Keratinocyte (primary cell): ENCODE results near the gene ATP5IF1. TPM values are rescaled to one million over a fixed set of nuclear protein-coding genes. Genes with fewer than 3 reads are reported as not detected.

Experiments
- DNase-seq: peaks from one replicate; pipeline ENCODE4 v3.0.0-alpha.2; 2011; ENCODE audit warnings: low read depth, missing footprints, low spot score
- FAIRE-seq: peaks from 2 replicates; lab custom pipeline; 2011; peaks lifted over from hg19 to GRCh38; lab: Jason Lieb, UNC
- H2AFZ ChIP-seq: 2 replicates; pipeline ENCODE4 v1.6.0; 2012; ENCODE audit warnings: low read length, control low read depth, inconsistent platforms; ENCODE audit not compliant: control insufficient read depth
- H3K27ac ChIP-seq: 2 replicates; pipeline ENCODE4 v1.5.1; 2011; ENCODE audit warnings: low read length; ENCODE audit not compliant: control insufficient read depth, insufficient read depth
- H3K27me3 ChIP-seq: 3 replicates; pipeline ENCODE4 v1.6.0; 2011; ENCODE audit warnings: low read length; ENCODE audit not compliant: control insufficient read depth, insufficient read depth; ENCODE audit errors: extremely low read depth
- H3K36me3 ChIP-seq, 2 experiments: 2 replicates in 1 of 2; 3 replicates in 1 of 2; pipeline ENCODE4 v1.5.1; 2011; ENCODE audit warnings: low read length in 2 of 2, mild to moderate bottlenecking in 1 of 2; ENCODE audit not compliant: control insufficient read depth in 2 of 2, insufficient read depth in 2 of 2; ENCODE audit errors: extremely low read depth in 1 of 2
- H3K4me1 ChIP-seq: 3 replicates; pipeline ENCODE4 v1.5.1; 2011; ENCODE audit warnings: low read length; ENCODE audit not compliant: control insufficient read depth, insufficient read depth; ENCODE audit errors: extremely low read depth
- H3K4me2 ChIP-seq: 3 replicates; pipeline ENCODE4 v1.6.0; 2011; ENCODE audit warnings: low read depth, low read length; ENCODE audit not compliant: control insufficient read depth, insufficient read depth; ENCODE audit errors: extremely low read depth
- H3K4me3 ChIP-seq, 3 experiments: fragments of 200-600 bp in 1 of 3; sonication (generic) in 1 of 3; 2 replicates in 2 of 3; 3 replicates in 1 of 3; pipeline ENCODE4 v1.5.1; 2011 to 2016; ENCODE audit warnings: low read length in 3 of 3, mild to moderate bottlenecking in 3 of 3, control low read depth in 2 of 3, inconsistent platforms in 1 of 3, low read depth in 1 of 3, mixed read lengths in 1 of 3, mixed run types in 1 of 3, moderate library complexity in 1 of 3; ENCODE audit not compliant: control insufficient read depth in 2 of 3, insufficient read depth in 2 of 3; ENCODE audit errors: extremely low read depth in 1 of 3
- H3K79me2 ChIP-seq: 2 replicates; pipeline ENCODE4 v1.6.0; 2012; ENCODE audit warnings: low read length; ENCODE audit not compliant: control insufficient read depth, insufficient read depth
- H3K9ac ChIP-seq: 3 replicates; pipeline ENCODE4 v1.6.0; 2011; ENCODE audit warnings: low read length; ENCODE audit not compliant: control insufficient read depth, insufficient read depth; ENCODE audit errors: extremely low read depth
- H3K9me1 ChIP-seq: 3 replicates; pipeline ENCODE4 v1.6.0; 2011; ENCODE audit warnings: low read length; ENCODE audit not compliant: control insufficient read depth, insufficient read depth; ENCODE audit errors: extremely low read depth
- H3K9me3 ChIP-seq: 2 replicates; pipeline ENCODE4 v1.5.1; 2012; ENCODE audit warnings: low read depth, low read length; ENCODE audit not compliant: control insufficient read depth
- H4K20me1 ChIP-seq: 3 replicates; pipeline ENCODE4 v1.6.0; 2011; ENCODE audit warnings: low read length; ENCODE audit not compliant: control insufficient read depth, insufficient read depth; ENCODE audit errors: extremely low read depth
- CTCF ChIP-seq, 3 experiments: IDR thresholded peaks in 1 of 3; conservative IDR thresholded peaks in 1 of 3; optimal IDR thresholded peaks in 1 of 3; 2 replicates in 2 of 3; 3 replicates in 1 of 3; pipeline versions ENCODE3 to v1.5.1; 2011; ENCODE audit warnings: low read length in 3 of 3, mild to moderate bottlenecking in 3 of 3, moderate library complexity in 2 of 3, control low read depth in 1 of 3, inconsistent platforms in 1 of 3; ENCODE audit not compliant: insufficient read depth in 2 of 3; ENCODE audit errors: extremely low read depth in 1 of 3
- EZH2 ChIP-seq: IDR thresholded peaks from one replicate; pipeline ENCODE4 v1.6.1; 2012; ENCODE audit warnings: inconsistent platforms, mild to moderate bottlenecking, low read length, moderate library complexity
- dilution Hi-C: fragments of 300-500 bp; cut with MboI; formaldehyde crosslinking; loops from one replicate; pipeline ENCODE4 v1.7.0; 2020; ENCODE audit warnings: low sequenced_read_pairs; ENCODE audit not compliant: extremely low pct_ligation_motif_present
- polyA plus RNA-seq, 5 experiments: library from polyadenylated mRNA; depleted of rRNA in 3 of 5; stranded (reverse) in 3 of 5; stranded (forward) in 1 of 5; unstranded in 1 of 5; fragments of >200 nt; gene quantifications; 1 replicate in 1 of 5; 2 replicates in 3 of 5; 3 replicates in 1 of 5; pipeline versions ENCODE4 v1.2.1 to v1.2.3, GENCODE V29; 2011 to 2012; ENCODE audit warnings: missing spikeins in 2 of 5, low read depth in 1 of 5, low replicate concordance in 1 of 5

Gene ATP5IF1
- polyA plus RNA-seq, 1 donor (not counting 4 experiments of a cell fraction or from before 2014, with no cell fraction given), result 332 TPM

- H3K9me3 ChIP-seq, result no peaks in the 10 kb centered on the region
- H3K36me3 ChIP-seq, result peaks cover 16 to 20% of the 10 kb centered on the region in 2 experiments
- dilution Hi-C loops, result no loop called here
- H3K4me1 ChIP-seq, result peaks cover 6% of the 10 kb centered on the region
- H3K79me2 ChIP-seq, result no peaks in the 10 kb centered on the region
- peaks cover 3% of the 10 kb centered on the region for H4K20me1 ChIP-seq
- no peaks in the 10 kb centered on the region for H3K27me3 ChIP-seq
- H3K9me1 ChIP-seq, result no peaks in the 10 kb centered on the region
- DNase-seq, result no peak
- H2AFZ ChIP-seq, result no peak overlapping the region
- no peak overlapping the region for H3K27ac ChIP-seq
- H3K4me3 ChIP-seq, result no peak overlapping the region
- no peak overlapping the region for H3K9ac ChIP-seq
- TF ChIP-seq EZH2, result no peak
- no peak for TF ChIP-seq CTCF (optimal IDR thresholded peaks at IDR 0.05 in 1 of 3, IDR thresholded peaks at IDR 0.05 in 1 of 3, conservative IDR thresholded peaks at IDR 0.05 in 1 of 3; ENCODE audit: extremely low read depth in 1 of 3, insufficient read depth in 2 of 3, low read length in 3 of 3)
- H3K4me2 ChIP-seq, result no peak overlapping the region
- FAIRE-seq, result no peak
Measured at GRCh38 chr1:28286111-28286510, 50.2 kb downstream of the ATP5IF1 start.

Other genes starting within 250 kb of the ATP5IF1 start
- 15.5 to 17.7 TPM (median 17.6 TPM) in 3 replicates for gene EYA3, start 147.5 kb upstream of the ATP5IF1 start, polyA plus RNA-seq
- gene PTAFR, start 59.4 kb upstream of the ATP5IF1 start, polyA plus RNA-seq, result 18.6 to 30.7 TPM (median 19.6 TPM) in 3 replicates
- gene DNAJC8, start 3.1 kb upstream of the ATP5IF1 start, polyA plus RNA-seq, result 75.8 to 104 TPM (median 79.5 TPM) in 3 replicates
- gene SESN2, start 23.4 kb downstream of the ATP5IF1 start, polyA plus RNA-seq, result 12.7 to 20.9 TPM (median 13.5 TPM) in 3 replicates
- 23.5 to 26.7 TPM (median 23.8 TPM) in 3 replicates for gene MED18, start 92.9 kb downstream of the ATP5IF1 start, polyA plus RNA-seq
- 8.0 to 12.2 TPM (median 9.4 TPM) in 3 replicates for gene PHACTR4, start 133.6 kb downstream of the ATP5IF1 start, polyA plus RNA-seq